A549 (cell line): ENCODE results near the gene ZNF549.

Source experiments
- CBX2 ChIP-seq: fragments of 200-600 bp; sonication (generic); IDR thresholded peaks from 2 replicates; pipeline ENCODE4 v1.6.1; 2016; ENCODE audit warnings: low read depth, mild to moderate bottlenecking, borderline replicate concordance
- EP300 ChIP-seq, 2 experiments: fragments of >200 bp; sonication (Bioruptor Twin); formaldehyde crosslinking; IDR thresholded peaks; 2 replicates in 1 of 2; 3 replicates in 1 of 2; pipeline ENCODE4 v1.6.1; 2016 to 2017
- JUN ChIP-seq, 2 experiments: fragments of >200 bp; sonication (Bioruptor Twin); formaldehyde crosslinking; IDR thresholded peaks; 2 replicates in 1 of 2; 3 replicates in 1 of 2; pipeline ENCODE4 v1.6.1; 2016 to 2017
- JUNB ChIP-seq: fragments of >200 bp; sonication (Bioruptor Twin); formaldehyde crosslinking; IDR thresholded peaks from 2 replicates; pipeline ENCODE4 v1.6.1; 2016
- POLR2A ChIP-seq: IDR thresholded peaks from 2 replicates; pipeline ENCODE4 v1.6.1; 2012; ENCODE audit warnings: mild to moderate bottlenecking, low read length
- REST ChIP-seq: fragments of 200-600 bp; sonication (generic); IDR thresholded peaks from 2 replicates; pipeline ENCODE4 v1.6.1; 2016; ENCODE audit warnings: antibody characterized with exemption, mild to moderate bottlenecking, moderate library complexity
- TF ChIP-seq, protein P1 (sequence below): fragments of >200 bp; sonication (Bioruptor Twin); formaldehyde crosslinking; IDR thresholded peaks from 3 replicates; pipeline ENCODE4 v1.5.1; 2016

DNA sequence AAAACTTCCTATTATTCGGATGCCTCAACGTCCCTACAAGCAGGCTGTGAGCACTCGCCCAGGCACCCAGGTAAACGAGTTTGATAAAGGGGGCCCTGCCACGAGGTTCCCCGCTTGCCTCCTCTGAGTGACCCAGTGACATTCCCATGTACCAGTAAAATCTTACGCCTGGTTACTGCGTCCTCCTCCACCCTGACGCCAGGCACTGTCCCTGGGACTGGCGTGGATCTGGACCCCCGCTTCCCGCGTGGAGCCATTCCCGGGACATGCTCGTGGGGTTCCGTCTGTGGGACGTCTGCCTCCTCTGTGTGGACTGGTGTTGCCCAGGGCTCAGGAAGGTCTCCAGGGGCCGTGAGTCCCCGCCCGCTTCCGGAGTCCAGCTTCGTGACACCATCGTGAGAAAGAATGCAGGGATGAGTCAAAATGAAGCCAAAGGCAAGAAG is 32.9 kb downstream of the ZNF549 start:
- TF ChIP-seq, protein P1, sequence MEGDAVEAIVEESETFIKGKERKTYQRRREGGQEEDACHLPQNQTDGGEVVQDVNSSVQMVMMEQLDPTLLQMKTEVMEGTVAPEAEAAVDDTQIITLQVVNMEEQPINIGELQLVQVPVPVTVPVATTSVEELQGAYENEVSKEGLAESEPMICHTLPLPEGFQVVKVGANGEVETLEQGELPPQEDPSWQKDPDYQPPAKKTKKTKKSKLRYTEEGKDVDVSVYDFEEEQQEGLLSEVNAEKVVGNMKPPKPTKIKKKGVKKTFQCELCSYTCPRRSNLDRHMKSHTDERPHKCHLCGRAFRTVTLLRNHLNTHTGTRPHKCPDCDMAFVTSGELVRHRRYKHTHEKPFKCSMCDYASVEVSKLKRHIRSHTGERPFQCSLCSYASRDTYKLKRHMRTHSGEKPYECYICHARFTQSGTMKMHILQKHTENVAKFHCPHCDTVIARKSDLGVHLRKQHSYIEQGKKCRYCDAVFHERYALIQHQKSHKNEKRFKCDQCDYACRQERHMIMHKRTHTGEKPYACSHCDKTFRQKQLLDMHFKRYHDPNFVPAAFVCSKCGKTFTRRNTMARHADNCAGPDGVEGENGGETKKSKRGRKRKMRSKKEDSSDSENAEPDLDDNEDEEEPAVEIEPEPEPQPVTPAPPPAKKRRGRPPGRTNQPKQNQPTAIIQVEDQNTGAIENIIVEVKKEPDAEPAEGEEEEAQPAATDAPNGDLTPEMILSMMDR, result no peak
- TF ChIP-seq EP300 (IDR thresholded peaks at IDR 0.05) (no peak), CBX2 (no peak), JUN (IDR thresholded peaks at IDR 0.05) (no peak), JUNB (no peak), POLR2A (no peak), REST (no peak)
